Fibroblast of lung (primary cell): Measurements from ENCODE around the gene CLDN4.

Source experiments
- EZH2 ChIP-seq: IDR thresholded peaks from 2 replicates; pipeline ENCODE4 v1.5.1; 2012; ENCODE audit warnings: low read length, control low read depth, mild to moderate bottlenecking; ENCODE audit errors: missing control alignments
- TF ChIP-seq, protein P1 (sequence below), 2 donors: IDR thresholded peaks in 1 of 2; conservative IDR thresholded peaks in 1 of 2; 1 replicate in 1 of 2; 2 replicates in 1 of 2; pipeline ENCODE4 v1.5.1; 2011 to 2012; ENCODE audit warnings: low read length in 2 of 2, control low read depth in 1 of 2, inconsistent platforms in 1 of 2, low read depth in 1 of 2, mild to moderate bottlenecking in 1 of 2

DNA sequence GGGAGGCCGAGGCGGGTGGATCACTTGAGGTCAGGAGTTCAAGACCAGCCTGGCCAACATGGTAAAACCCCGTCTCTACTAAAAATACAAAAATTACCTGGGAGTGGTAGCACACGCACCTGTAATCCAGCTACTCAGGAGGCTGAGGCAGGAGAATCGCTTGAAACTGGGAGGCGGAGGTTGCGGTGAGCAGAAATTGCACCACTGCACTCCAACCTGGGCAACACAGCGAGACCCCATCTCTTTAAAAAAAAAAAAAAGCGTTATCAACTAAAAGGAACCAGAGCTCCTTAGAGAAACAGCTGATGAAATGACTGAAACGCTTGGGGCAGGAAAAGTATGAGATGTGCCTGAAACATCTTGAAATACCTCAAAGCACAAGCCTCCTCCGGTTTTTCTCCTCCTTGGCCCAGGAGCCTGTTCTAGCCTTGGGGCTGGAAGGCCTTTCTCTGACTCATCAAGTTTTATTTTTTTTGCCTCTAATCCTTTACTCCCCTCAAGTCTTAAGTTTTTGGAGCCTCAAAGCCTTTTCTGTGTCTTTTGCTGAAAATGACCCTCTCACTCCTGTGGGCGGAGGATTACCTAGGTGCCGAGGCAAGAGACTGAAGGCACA is 14.2 kb downstream of the CLDN4 start:
- TF ChIP-seq, protein P1, sequence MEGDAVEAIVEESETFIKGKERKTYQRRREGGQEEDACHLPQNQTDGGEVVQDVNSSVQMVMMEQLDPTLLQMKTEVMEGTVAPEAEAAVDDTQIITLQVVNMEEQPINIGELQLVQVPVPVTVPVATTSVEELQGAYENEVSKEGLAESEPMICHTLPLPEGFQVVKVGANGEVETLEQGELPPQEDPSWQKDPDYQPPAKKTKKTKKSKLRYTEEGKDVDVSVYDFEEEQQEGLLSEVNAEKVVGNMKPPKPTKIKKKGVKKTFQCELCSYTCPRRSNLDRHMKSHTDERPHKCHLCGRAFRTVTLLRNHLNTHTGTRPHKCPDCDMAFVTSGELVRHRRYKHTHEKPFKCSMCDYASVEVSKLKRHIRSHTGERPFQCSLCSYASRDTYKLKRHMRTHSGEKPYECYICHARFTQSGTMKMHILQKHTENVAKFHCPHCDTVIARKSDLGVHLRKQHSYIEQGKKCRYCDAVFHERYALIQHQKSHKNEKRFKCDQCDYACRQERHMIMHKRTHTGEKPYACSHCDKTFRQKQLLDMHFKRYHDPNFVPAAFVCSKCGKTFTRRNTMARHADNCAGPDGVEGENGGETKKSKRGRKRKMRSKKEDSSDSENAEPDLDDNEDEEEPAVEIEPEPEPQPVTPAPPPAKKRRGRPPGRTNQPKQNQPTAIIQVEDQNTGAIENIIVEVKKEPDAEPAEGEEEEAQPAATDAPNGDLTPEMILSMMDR (conservative IDR thresholded peaks at IDR 0.05 in 1 of 2, IDR thresholded peaks at IDR 0.05 in 1 of 2; ENCODE audit: low read depth in 1 of 2, low read length in 2 of 2): no peak
- TF ChIP-seq EZH2: no peak
